HCT116 (cell line): ENCODE data around the gene SMYD3. TPM values are rescaled to one million over a fixed set of nuclear protein-coding genes. Genes with fewer than 3 reads are reported as not detected.
A peak's percentile ranks its signal among the peaks of the same experiment; 100 is the strongest.

Experiments used
- ATAC-seq: fragments of 200-7000 bp; cut with Tn5 transposase; 2 replicates; pipeline ENCODE4 v1.9.1; 2020; ENCODE audit warnings: mild to moderate bottlenecking, moderate library complexity
- BruUV-seq: library from RNA; stranded (reverse); fragments of 400-500 nt; replicated peaks from 2 replicates; lab custom pipeline; 2021; lab: Mats Ljungman, UMichigan
- CTCF ChIA-PET: fragments of 300-600 bp; sonication (Branson Sonifier 250); formaldehyde crosslinking; loops from one replicate; lab custom pipeline; 2021; ENCODE audit warnings: antibody characterized with exemption; lab: Charles Lee
- POLR2A ChIA-PET: fragments of 300-600, 350-600 bp; sonication (Branson Sonifier 250); formaldehyde crosslinking; loops from one replicate; lab custom pipeline; 2021; ENCODE audit warnings: antibody characterized with exemption; lab: Charles Lee
- RAD21 ChIA-PET, 2 experiments: fragments of 300-600 bp; sonication (Branson Sonifier 250); formaldehyde crosslinking; loops; one replicate each; lab custom pipeline; 2023; ENCODE audit warnings: low total read pairs in 2 of 2; ENCODE audit not compliant: uncharacterized antibody in 2 of 2, unreplicated experiment in 2 of 2, low non-redundant PET in 1 of 2; lab: Charles Lee
- DNase-seq: peaks from one replicate; pipeline ENCODE4 v3.0.0-alpha.2; 2010; ENCODE audit warnings: low read depth, low spot score
- H2AFZ ChIP-seq: fragments of 200-600 bp; shearing (Covaris generic), sonication (generic); 2 replicates; pipeline ENCODE4 v1.6.1; 2017; ENCODE audit warnings: low read depth, mixed run types, mixed read lengths, antibody characterized with exemption, low read length; ENCODE audit not compliant: poor library complexity, severe bottlenecking
- H3K27ac ChIP-seq: 2 replicates; pipeline ENCODE4 v1.5.1; 2012; ENCODE audit warnings: low read depth, low read length
- H3K27me3 ChIP-seq: fragments of 200-600 bp; sonication (generic); 2 replicates; pipeline ENCODE4 v1.6.1; 2016; ENCODE audit warnings: mixed run types, low read length, mixed read lengths; ENCODE audit not compliant: insufficient read depth
- H3K36me3 ChIP-seq, 2 experiments: fragments of 200-500 bp in 1 of 2; fragments of 200-600 bp in 1 of 2; sonication (Bioruptor generic) in 1 of 2; sonication (generic) in 1 of 2; 2 replicates each; pipeline versions ENCODE4 v1.5.1 to v1.6.1; 2014 to 2016; ENCODE audit warnings: low read length in 2 of 2, inconsistent platforms in 1 of 2, mixed read lengths in 1 of 2, mixed run types in 1 of 2; ENCODE audit not compliant: insufficient read depth in 2 of 2, control insufficient read depth in 1 of 2
- H3K4me1 ChIP-seq, 2 experiments: fragments of 200-600 bp in 1 of 2; sonication (generic) in 1 of 2; 2 replicates each; pipeline versions ENCODE4 v1.5.1 to v1.6.1; 2012 to 2017; ENCODE audit warnings: low read length in 2 of 2, inconsistent platforms in 1 of 2, mild to moderate bottlenecking in 1 of 2, mixed read lengths in 1 of 2, mixed run types in 1 of 2, moderate library complexity in 1 of 2; ENCODE audit not compliant: insufficient read depth in 2 of 2, control insufficient read depth in 1 of 2
- H3K4me2 ChIP-seq: fragments of 200-600 bp; sonication (generic); 2 replicates; pipeline ENCODE4 v1.6.1; 2017; ENCODE audit warnings: mixed run types, low read length, mixed read lengths
- H3K4me3 ChIP-seq, 2 experiments: fragments of 200-600 bp in 1 of 2; sonication (generic) in 1 of 2; replicated peaks in 1 of 2; 2 replicates each; pipeline ENCODE4 v1.5.1; 2011 to 2016; ENCODE audit warnings: low read length in 2 of 2, control low read depth in 1 of 2, low read depth in 1 of 2, mild to moderate bottlenecking in 1 of 2, mixed read lengths in 1 of 2, mixed run types in 1 of 2
- H3K79me2 ChIP-seq: fragments of 200-600 bp; sonication (generic); 2 replicates; pipeline ENCODE4 v1.6.1; 2017; ENCODE audit warnings: mild to moderate bottlenecking, mixed run types, low read length, moderate library complexity, mixed read lengths; ENCODE audit not compliant: insufficient read depth
- H3K9ac ChIP-seq: fragments of 200-600 bp; sonication (generic); 2 replicates; pipeline ENCODE4 v1.6.1; 2016; ENCODE audit warnings: low read length, mixed read lengths
- H3K9me2 ChIP-seq: fragments of 200-600 bp; sonication (generic), shearing (Covaris generic); 2 replicates; pipeline ENCODE4 v1.6.1; 2017; ENCODE audit warnings: mixed run types, mild to moderate bottlenecking, moderate library complexity; ENCODE audit not compliant: insufficient read depth
- H3K9me3 ChIP-seq, 2 experiments: fragments of 200-500 bp in 1 of 2; fragments of 200-600 bp in 1 of 2; sonication (Bioruptor generic) in 1 of 2; sonication (generic) in 1 of 2; 2 replicates each; pipeline ENCODE4 v1.6.1; 2014 to 2017; ENCODE audit warnings: low read length in 2 of 2, mixed read lengths in 2 of 2, inconsistent platforms in 1 of 2, low read depth in 1 of 2, mild to moderate bottlenecking in 1 of 2, mixed run types in 1 of 2, moderate library complexity in 1 of 2; ENCODE audit not compliant: control insufficient read depth in 1 of 2, insufficient read depth in 1 of 2
- H4K20me1 ChIP-seq: fragments of 200-600 bp; sonication (generic), shearing (Covaris generic); 2 replicates; pipeline ENCODE4 v1.6.1; 2017; ENCODE audit warnings: mixed run types, mild to moderate bottlenecking, moderate library complexity; ENCODE audit not compliant: insufficient read depth
- CBX3 ChIP-seq: IDR thresholded peaks from 2 replicates; pipeline ENCODE4 v1.6.1; 2012; ENCODE audit warnings: low read depth
- CEBPB ChIP-seq: IDR thresholded peaks from 2 replicates; pipeline ENCODE4 v1.6.1; 2012; ENCODE audit warnings: low read depth
- EGR1 ChIP-seq: IDR thresholded peaks from 2 replicates; pipeline ENCODE4 v1.6.1; 2012; ENCODE audit warnings: low read depth
- EZH2 ChIP-seq: fragments of 200-600 bp; sonication (generic); IDR thresholded peaks from 2 replicates; pipeline ENCODE4 v1.6.1; 2017; ENCODE audit warnings: antibody characterized with exemption, mixed run types
- EZH2phosphoT487 ChIP-seq: fragments of 200-600 bp; IDR thresholded peaks from 2 replicates; pipeline ENCODE4 v1.6.1; 2018; ENCODE audit warnings: antibody characterized with exemption, borderline replicate concordance
- JUND ChIP-seq: IDR thresholded peaks from 2 replicates; pipeline ENCODE4 v1.6.1; 2012
- ZFX ChIP-seq: fragments of 450-650 bp; IDR thresholded peaks from 2 replicates; pipeline ENCODE4 v1.6.1; 2017
- ZNF274 ChIP-seq: fragments of 200-500 bp; sonication (Bioruptor generic); IDR thresholded peaks from 2 replicates; pipeline ENCODE4 v1.6.1; 2014; ENCODE audit warnings: mild to moderate bottlenecking, low read depth, low read length, inconsistent platforms
- intact Hi-C: fragments of 100-400 bp; cut with micrococcal nuclease; formaldehyde crosslinking; loops from 2 replicates; pipeline ENCODE4 v1.10.0; 2022
- total RNA-seq: library from RNA; stranded (reverse); gene quantifications from one replicate; pipeline ENCODE4 v1.2.1, GENCODE V29; 2021; ENCODE audit not compliant: unreplicated experiment
- TF ChIP-seq, protein P1 (sequence below), 3 experiments: fragments of 200-600 bp in 1 of 3; sonication (generic) in 1 of 3; IDR thresholded peaks in 2 of 3; conservative IDR thresholded peaks in 1 of 3; 2 replicates each; pipeline ENCODE4 v1.5.1; 2012 to 2017; ENCODE audit warnings: low read depth in 2 of 3, low read length in 2 of 3, antibody characterized with exemption in 1 of 3, borderline replicate concordance in 1 of 3, control low read depth in 1 of 3, mild to moderate bottlenecking in 1 of 3, mixed read lengths in 1 of 3, mixed run types in 1 of 3, moderate library complexity in 1 of 3; ENCODE audit not compliant: insufficient read depth in 1 of 3
- TF ChIP-seq, protein P2 (sequence below): IDR thresholded peaks from 2 replicates; pipeline ENCODE4 v1.6.1; 2011; ENCODE audit warnings: mild to moderate bottlenecking, low read length, moderate library complexity; ENCODE audit not compliant: insufficient replicate concordance; ENCODE audit errors: extremely low read depth

The SMYD3 gene
- total RNA-seq, 1 experiment from 2014 or later: 33.6 TPM

GRCh38 chr1:246215510-246215903 lies 291.6 kb downstream of the SMYD3 start (continued):
- TF ChIP-seq, protein P1, sequence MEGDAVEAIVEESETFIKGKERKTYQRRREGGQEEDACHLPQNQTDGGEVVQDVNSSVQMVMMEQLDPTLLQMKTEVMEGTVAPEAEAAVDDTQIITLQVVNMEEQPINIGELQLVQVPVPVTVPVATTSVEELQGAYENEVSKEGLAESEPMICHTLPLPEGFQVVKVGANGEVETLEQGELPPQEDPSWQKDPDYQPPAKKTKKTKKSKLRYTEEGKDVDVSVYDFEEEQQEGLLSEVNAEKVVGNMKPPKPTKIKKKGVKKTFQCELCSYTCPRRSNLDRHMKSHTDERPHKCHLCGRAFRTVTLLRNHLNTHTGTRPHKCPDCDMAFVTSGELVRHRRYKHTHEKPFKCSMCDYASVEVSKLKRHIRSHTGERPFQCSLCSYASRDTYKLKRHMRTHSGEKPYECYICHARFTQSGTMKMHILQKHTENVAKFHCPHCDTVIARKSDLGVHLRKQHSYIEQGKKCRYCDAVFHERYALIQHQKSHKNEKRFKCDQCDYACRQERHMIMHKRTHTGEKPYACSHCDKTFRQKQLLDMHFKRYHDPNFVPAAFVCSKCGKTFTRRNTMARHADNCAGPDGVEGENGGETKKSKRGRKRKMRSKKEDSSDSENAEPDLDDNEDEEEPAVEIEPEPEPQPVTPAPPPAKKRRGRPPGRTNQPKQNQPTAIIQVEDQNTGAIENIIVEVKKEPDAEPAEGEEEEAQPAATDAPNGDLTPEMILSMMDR (IDR thresholded peaks at IDR 0.05 in 2 of 3, conservative IDR thresholded peaks at IDR 0.05 in 1 of 3; ENCODE audit: borderline replicate concordance in 1 of 3, insufficient read depth in 1 of 3, low read depth in 2 of 3, low read length in 2 of 3): no peak
- TF ChIP-seq ZFX (no peak), EZH2phosphoT487 (no peak), CEBPB (no peak), CBX3 (no peak), ZNF274 (no peak)

DNA sequence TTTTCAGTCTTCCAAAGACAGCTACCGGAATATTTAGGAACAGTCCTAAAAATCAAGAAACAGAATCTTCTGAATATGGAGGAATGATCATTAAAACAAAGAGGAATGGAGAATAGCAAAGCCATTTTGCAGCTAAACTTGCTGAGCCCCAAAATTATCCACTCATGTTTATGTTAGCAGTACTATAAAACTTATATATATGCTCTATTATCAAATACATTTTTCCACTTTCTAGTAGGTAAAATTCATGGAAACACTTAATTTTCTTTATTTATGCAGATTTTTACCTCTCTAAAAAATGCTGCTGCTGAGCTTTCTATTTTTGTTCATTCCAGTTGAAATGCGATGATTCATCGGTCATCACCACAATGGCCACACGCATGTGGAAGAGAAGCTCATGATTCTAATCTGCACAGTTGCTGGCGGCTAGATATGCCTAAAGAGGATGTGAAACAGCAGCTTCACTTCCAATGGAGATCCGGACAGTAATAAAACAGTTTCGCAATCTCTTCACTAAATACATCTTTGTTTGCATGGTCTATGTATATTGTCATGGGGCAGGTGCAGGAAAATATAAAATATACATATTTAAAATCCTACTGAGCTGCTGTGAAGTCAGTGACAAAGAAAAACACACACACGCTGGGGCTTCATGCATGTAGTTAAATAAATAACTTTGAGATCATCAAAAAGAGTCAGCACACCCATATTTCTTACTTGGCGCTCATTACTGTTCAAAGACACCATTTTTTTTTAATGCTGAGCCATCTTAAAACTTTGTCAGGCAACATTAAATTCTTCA lies 292.2 kb downstream of the SMYD3 start:
- ChIA-PET RAD21 (no interaction called here), POLR2A (no interaction called here), CTCF (no interaction called here)
- H4K20me1 ChIP-seq: no peaks in the 10 kb centered on the region
- TF ChIP-seq EGR1 (no peak), CBX3 (no peak), CEBPB (0 out of 2 replicates have a peak, but pooled peaks have one; percentile 30), JUND (no peak), ZFX (no peak), EZH2 (no peak)
- TF ChIP-seq, protein P2, sequence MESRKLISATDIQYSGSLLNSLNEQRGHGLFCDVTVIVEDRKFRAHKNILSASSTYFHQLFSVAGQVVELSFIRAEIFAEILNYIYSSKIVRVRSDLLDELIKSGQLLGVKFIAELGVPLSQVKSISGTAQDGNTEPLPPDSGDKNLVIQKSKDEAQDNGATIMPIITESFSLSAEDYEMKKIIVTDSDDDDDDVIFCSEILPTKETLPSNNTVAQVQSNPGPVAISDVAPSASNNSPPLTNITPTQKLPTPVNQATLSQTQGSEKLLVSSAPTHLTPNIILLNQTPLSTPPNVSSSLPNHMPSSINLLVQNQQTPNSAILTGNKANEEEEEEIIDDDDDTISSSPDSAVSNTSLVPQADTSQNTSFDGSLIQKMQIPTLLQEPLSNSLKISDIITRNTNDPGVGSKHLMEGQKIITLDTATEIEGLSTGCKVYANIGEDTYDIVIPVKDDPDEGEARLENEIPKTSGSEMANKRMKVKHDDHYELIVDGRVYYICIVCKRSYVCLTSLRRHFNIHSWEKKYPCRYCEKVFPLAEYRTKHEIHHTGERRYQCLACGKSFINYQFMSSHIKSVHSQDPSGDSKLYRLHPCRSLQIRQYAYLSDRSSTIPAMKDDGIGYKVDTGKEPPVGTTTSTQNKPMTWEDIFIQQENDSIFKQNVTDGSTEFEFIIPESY: no peak
- H3K9me2 ChIP-seq: no peaks in the 10 kb centered on the region
- no peaks in the 10 kb centered on the region for H3K79me2 ChIP-seq
- no peaks in the 10 kb centered on the region for H3K27me3 ChIP-seq
- no peak overlapping the region for H3K4me3 ChIP-seq
- no peaks in the 10 kb centered on the region for H3K36me3 ChIP-seq
- H3K9me3 ChIP-seq: no peaks in the 10 kb centered on the region
- H3K9ac ChIP-seq: no peak overlapping the region
- peaks cover 0 to 16% of the 10 kb centered on the region in 2 experiments; a peak in 2 of 4 replicates for H3K4me1 ChIP-seq
- ATAC-seq: no peak
- no peak overlapping the region for H3K4me2 ChIP-seq
- intact Hi-C loops: no loop called here
- no peak for DNase-seq
- no peak overlapping the region for H3K27ac ChIP-seq
- BruUV-seq: no TSS peak
- H2AFZ ChIP-seq: no peak overlapping the region
